Stimulated activated naive CD8-positive, alpha-beta T cell treated with anti-CD3 and anti-CD28 coated beads, Interleukin-15, Interleukin-2, amounts not matched to agents 100 U/mL and 50 U/mL, for 24 hours (primary cell): ENCODE measurements around the gene RORC.

Experiments
- ATAC-seq: fragments of 150-1000 bp; cut with Tn5 transposase; one replicate; pipeline ENCODE4 v1.10.0; 2021
- DNase-seq: peaks from one replicate; pipeline ENCODE4 v3.0.0; 2021

The RORC gene

GRCh38 chr1:151847867-151848596, 16.4 kb upstream of the RORC start:
- no peak for ATAC-seq
- no peak for DNase-seq

- DNase-seq (no peak), ATAC-seq (peak; percentile 24)
Measured at GRCh38 chr1:151846686-151847237, 15.2 kb upstream of the RORC start.

GRCh38 chr1:151846062-151846568, 14.5 kb upstream of the RORC start:
- ATAC-seq (peak; percentile 77), DNase-seq (no peak)

GRCh38 chr1:151843398-151843797, 11.8 kb upstream of the RORC start:
- no peak for ATAC-seq
- no peak for DNase-seq

- DNase-seq, result no peak
- ATAC-seq, result no peak
Measured at GRCh38 chr1:151841141-151841540, 9.5 kb upstream of the RORC start.

GRCh38 chr1:151840421-151840820, 8.8 kb upstream of the RORC start:
- ATAC-seq (no peak), DNase-seq (no peak)

- DNase-seq (peak; percentile 76), ATAC-seq (peak; percentile 62)
Measured at GRCh38 chr1:151839457-151840403, 8.1 kb upstream of the RORC start, which contains the start of gene C2CD4D. C2CD4D (minus strand) TSS chr1:151839820; CDS start chr1:151838989, 831 bp downstream.

- no peak for ATAC-seq
- no peak for DNase-seq
Measured at GRCh38 chr1:151839082-151839412, 7.4 kb upstream of the RORC start.

- ATAC-seq (no peak), DNase-seq (peak; percentile 57)
Measured at GRCh38 chr1:151838222-151839081, 6.8 kb upstream of the RORC start.

- ATAC-seq (no peak), DNase-seq (no peak)
Measured at GRCh38 chr1:151837884-151838221, 6.3 kb upstream of the RORC start.

GRCh38 chr1:151837197-151837596, 5.6 kb upstream of the RORC start:
- DNase-seq, result peak; percentile 44
- ATAC-seq, result peak; percentile 58

- DNase-seq, result no peak
- ATAC-seq, result no peak
Measured at GRCh38 chr1:151835596-151835995, 4.0 kb upstream of the RORC start.

- ATAC-seq (peak; percentile 16), DNase-seq (no peak)
Measured at GRCh38 chr1:151834239-151834638, 2.6 kb upstream of the RORC start.

GRCh38 chr1:151833172-151833900, 1.7 kb upstream of the RORC start:
- ATAC-seq, result no peak
- no peak for DNase-seq

- no peak for ATAC-seq
Measured at GRCh38 chr1:151832318-151832980, 847 bp upstream of the RORC start.

GRCh38 chr1:151831256-151831591, 378 bp downstream of the RORC start:
- no peak for ATAC-seq

More at GRCh38 chr1:151832318-151832980, 847 bp upstream of the RORC start:
- no peak for DNase-seq

GRCh38 chr1:151830055-151830454, 1.5 kb downstream of the RORC start:
- no peak for ATAC-seq

More at GRCh38 chr1:151831256-151831591, 378 bp downstream of the RORC start:
- no peak for DNase-seq

GRCh38 chr1:151829352-151830046, 2.1 kb downstream of the RORC start:
- no peak for ATAC-seq
- DNase-seq, result no peak

More at GRCh38 chr1:151830055-151830454, 1.5 kb downstream of the RORC start:
- DNase-seq, result no peak

- DNase-seq (no peak), ATAC-seq (no peak)
Measured at GRCh38 chr1:151828921-151829320, 2.7 kb downstream of the RORC start.

GRCh38 chr1:151827853-151828252, 3.7 kb downstream of the RORC start:
- DNase-seq, result no peak
- ATAC-seq, result no peak
